PC-3 (cell line): Measurements from ENCODE around the gene NMRAL1. TPM values are rescaled to one million over a fixed set of nuclear protein-coding genes. Genes with fewer than 3 reads are reported as not detected.

Experiments used
- ATAC-seq: fragments of 200-7000 bp; cut with Tn5 transposase; 2 replicates; pipeline ENCODE4 v1.9.1; 2020; ENCODE audit warnings: mild to moderate bottlenecking, moderate library complexity
- BruUV-seq: library from RNA; stranded (reverse); fragments of 400-500 nt; replicated peaks from 2 replicates; lab custom pipeline; 2021; lab: Mats Ljungman, UMichigan
- CTCF ChIA-PET: fragments of 300-600 bp; sonication (Branson Sonifier 250); formaldehyde crosslinking; loops from one replicate; lab custom pipeline; 2022; ENCODE audit warnings: antibody characterized with exemption; lab: Charles Lee
- POLR2A ChIA-PET: fragments of 300-600 bp; sonication (Branson Sonifier 250); formaldehyde crosslinking; loops from one replicate; lab custom pipeline; 2022; ENCODE audit warnings: antibody characterized with exemption; ENCODE audit not compliant: unreplicated experiment; lab: Charles Lee
- DNase-seq: peaks from one replicate; pipeline ENCODE4 v3.0.0-alpha.2; 2015
- H2AFZ ChIP-seq: fragments of 300-600 bp; sonication (generic); 2 replicates; pipeline ENCODE4 v1.6.0; 2016; ENCODE audit warnings: antibody characterized with exemption, low read length
- H3F3A ChIP-seq: fragments of 300-600 bp; sonication (generic); one replicate; pipeline ENCODE4 v1.6.0; 2017; ENCODE audit warnings: antibody characterized with exemption, low read length, control low read depth, mild to moderate bottlenecking; ENCODE audit not compliant: unreplicated experiment
- H3K27ac ChIP-seq: fragments of 300-600 bp; sonication (generic); 2 replicates; pipeline ENCODE4 v1.5.1; 2016; ENCODE audit warnings: mild to moderate bottlenecking, low read length
- H3K27me3 ChIP-seq: fragments of 300-600 bp; sonication (generic); 2 replicates; pipeline ENCODE4 v1.6.1; 2016; ENCODE audit warnings: low read length, mixed read lengths
- H3K36me3 ChIP-seq: fragments of 300-600 bp; sonication (generic); 2 replicates; pipeline ENCODE4 v1.6.1; 2016; ENCODE audit warnings: low read depth, mixed run types, low read length, mixed read lengths
- H3K4me1 ChIP-seq: fragments of 300-600 bp; sonication (generic); 2 replicates; pipeline ENCODE4 v1.5.1; 2016; ENCODE audit warnings: low read length; ENCODE audit not compliant: insufficient read depth
- H3K4me2 ChIP-seq: fragments of 300-600 bp; sonication (generic); 2 replicates; pipeline ENCODE4 v1.6.0; 2016; ENCODE audit warnings: low read length
- H3K4me3 ChIP-seq: fragments of 300-600 bp; sonication (generic); 2 replicates; pipeline ENCODE4 v1.5.1; 2016; ENCODE audit warnings: mild to moderate bottlenecking, low read length, mixed read lengths
- H3K79me2 ChIP-seq: fragments of 300-600 bp; sonication (generic); 2 replicates; pipeline ENCODE4 v1.6.1; 2017; ENCODE audit warnings: low read length, mixed read lengths
- H3K9ac ChIP-seq: fragments of 300-600 bp; sonication (generic); 2 replicates; pipeline ENCODE4 v1.6.0; 2016; ENCODE audit warnings: mild to moderate bottlenecking, low read length
- H3K9me2 ChIP-seq: fragments of 300-600 bp; sonication (generic); replicated peaks from 2 replicates; pipeline ENCODE4 v1.6.1; 2016; ENCODE audit warnings: mixed run types, low read length, mixed read lengths
- H3K9me3 ChIP-seq: fragments of 300-600 bp; sonication (generic); 2 replicates; pipeline ENCODE4 v1.6.1; 2016; ENCODE audit warnings: low read length, mixed read lengths
- H4K20me1 ChIP-seq: fragments of 300-600 bp; sonication (generic); 2 replicates; pipeline ENCODE4 v1.6.1; 2016; ENCODE audit warnings: low read length, mixed read lengths
- EZH2 ChIP-seq: fragments of 300-600 bp; sonication (generic); IDR thresholded peaks from one replicate; pipeline ENCODE4 v1.6.1; 2017; ENCODE audit warnings: antibody characterized with exemption, mild to moderate bottlenecking, low read length; ENCODE audit not compliant: unreplicated experiment
- EZH2phosphoT487 ChIP-seq: fragments of 300-600 bp; sonication (generic); IDR thresholded peaks from 2 replicates; pipeline ENCODE4 v1.6.1; 2018; ENCODE audit warnings: mild to moderate bottlenecking, antibody characterized with exemption, low read length, borderline replicate concordance
- intact Hi-C: fragments of 100-400 bp; cut with micrococcal nuclease; formaldehyde crosslinking; loops from 2 replicates; pipeline ENCODE4 v1.9.0; 2023
- total RNA-seq: library from RNA; depleted of rRNA; stranded (reverse); fragments of >200 nt; gene quantifications from 2 replicates; pipeline ENCODE4 v1.2.3, GENCODE V29; 2014
- TF ChIP-seq, protein P1 (sequence below): fragments of 300-600 bp; sonication (generic); conservative IDR thresholded peaks from 2 replicates; pipeline ENCODE4 v1.5.1; 2017; ENCODE audit warnings: antibody characterized with exemption, low read depth, mild to moderate bottlenecking, low read length

Gene NMRAL1
- total RNA-seq, 1 experiment from 2014 or later = 92.6 TPM

DNA sequence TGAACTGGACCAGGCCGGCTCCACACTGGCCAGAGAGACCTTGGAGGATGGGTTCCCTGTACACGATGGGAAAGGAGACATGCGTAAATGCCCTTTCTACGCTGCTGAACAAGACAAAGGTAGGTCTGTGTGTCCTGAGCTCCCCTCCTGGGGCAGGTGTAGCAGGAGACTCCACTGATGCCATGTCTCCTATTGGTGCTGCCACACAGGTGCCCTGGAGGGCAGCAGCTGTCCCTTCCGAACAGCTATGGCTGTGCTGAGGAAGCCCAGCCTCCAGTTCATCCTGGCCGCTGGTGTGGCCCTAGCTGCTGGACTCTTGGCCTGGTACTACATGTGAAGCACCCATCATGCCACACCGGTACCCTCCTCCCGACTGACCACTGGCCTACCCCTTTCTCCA lies 35.0 kb upstream of the NMRAL1 start:
- TF ChIP-seq EZH2phosphoT487 (no peak), EZH2 (no peak)
- TF ChIP-seq, protein P1, sequence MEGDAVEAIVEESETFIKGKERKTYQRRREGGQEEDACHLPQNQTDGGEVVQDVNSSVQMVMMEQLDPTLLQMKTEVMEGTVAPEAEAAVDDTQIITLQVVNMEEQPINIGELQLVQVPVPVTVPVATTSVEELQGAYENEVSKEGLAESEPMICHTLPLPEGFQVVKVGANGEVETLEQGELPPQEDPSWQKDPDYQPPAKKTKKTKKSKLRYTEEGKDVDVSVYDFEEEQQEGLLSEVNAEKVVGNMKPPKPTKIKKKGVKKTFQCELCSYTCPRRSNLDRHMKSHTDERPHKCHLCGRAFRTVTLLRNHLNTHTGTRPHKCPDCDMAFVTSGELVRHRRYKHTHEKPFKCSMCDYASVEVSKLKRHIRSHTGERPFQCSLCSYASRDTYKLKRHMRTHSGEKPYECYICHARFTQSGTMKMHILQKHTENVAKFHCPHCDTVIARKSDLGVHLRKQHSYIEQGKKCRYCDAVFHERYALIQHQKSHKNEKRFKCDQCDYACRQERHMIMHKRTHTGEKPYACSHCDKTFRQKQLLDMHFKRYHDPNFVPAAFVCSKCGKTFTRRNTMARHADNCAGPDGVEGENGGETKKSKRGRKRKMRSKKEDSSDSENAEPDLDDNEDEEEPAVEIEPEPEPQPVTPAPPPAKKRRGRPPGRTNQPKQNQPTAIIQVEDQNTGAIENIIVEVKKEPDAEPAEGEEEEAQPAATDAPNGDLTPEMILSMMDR = no peak
- Histone ChIP-seq H3K4me3 (no peak overlapping the region), H3K9me2 (no peaks in the 10 kb centered on the region), H3K4me1 (no peaks in the 10 kb centered on the region; the same call in 1 of the 2 replicates), H4K20me1 (no peaks in the 10 kb centered on the region), H3K36me3 (peaks cover 7% of the 10 kb centered on the region; the same call in 1 of the 2 replicates), H3K9ac (no peak overlapping the region), H3K79me2 (no peaks in the 10 kb centered on the region), H3K9me3 (no peaks in the 10 kb centered on the region), H3F3A (no peaks in the 10 kb centered on the region), H3K27me3 (no peaks in the 10 kb centered on the region), H3K27ac (no peak overlapping the region), H2AFZ (no peak overlapping the region), H3K4me2 (no peak overlapping the region)
- CTCF ChIA-PET = interaction anchor here (0.5 kb wide), 1 partner anchor 39 kb away, joined by 3 read pairs; no protein-coding TSS in a partner anchor
- BruUV-seq = no TSS peak
- intact Hi-C loops = no loop called here
- no peak for DNase-seq
- POLR2A ChIA-PET = no interaction called here
- ATAC-seq = no peak

DNA sequence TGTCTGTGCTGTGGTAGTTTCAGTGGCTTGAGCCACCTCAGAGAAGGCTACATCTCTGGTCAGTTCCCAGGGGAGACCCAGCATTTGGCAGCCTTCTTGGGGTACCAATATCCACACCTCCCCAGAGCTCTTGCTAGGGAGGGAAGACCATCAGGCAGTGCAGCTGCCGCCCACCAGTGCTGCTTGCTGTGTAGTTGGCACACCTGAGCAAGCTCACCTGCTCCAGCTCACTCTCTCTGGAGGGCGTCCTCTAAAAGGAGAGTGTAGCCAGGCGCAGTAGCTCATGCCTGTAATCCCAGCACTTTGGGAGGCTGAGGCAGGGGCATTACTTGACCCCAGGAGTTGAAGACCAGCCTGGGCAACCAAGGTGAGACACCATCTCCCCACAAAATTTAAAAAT lies 34.4 kb upstream of the NMRAL1 start:
- ATAC-seq (no peak), DNase-seq (no peak)
- no peaks in the 10 kb centered on the region for H3F3A ChIP-seq
- no peaks in the 10 kb centered on the region for H3K9me3 ChIP-seq
- no peak overlapping the region for H3K27ac ChIP-seq
- H3K9ac ChIP-seq = no peak overlapping the region
- peaks cover 7% of the 10 kb centered on the region; the same call in 1 of the 2 replicates for H3K36me3 ChIP-seq
- TF ChIP-seq, protein P1 = no peak
- no peak for TF ChIP-seq EZH2
- TF ChIP-seq EZH2phosphoT487 = no peak
- H3K9me2 ChIP-seq = no peaks in the 10 kb centered on the region
- H3K4me1 ChIP-seq = no peaks in the 10 kb centered on the region; the same call in 1 of the 2 replicates
- CTCF ChIA-PET = interaction anchor here (0.5 kb wide), 1 partner anchor 40 kb away, joined by 3 read pairs; no protein-coding TSS in a partner anchor
- intact Hi-C loops = no loop called here
- no TSS peak for BruUV-seq
- no peaks in the 10 kb centered on the region for H3K27me3 ChIP-seq
- no peak overlapping the region for H2AFZ ChIP-seq
- H4K20me1 ChIP-seq = no peaks in the 10 kb centered on the region
- peaks cover 4% of the 10 kb centered on the region for H3K79me2 ChIP-seq
- POLR2A ChIA-PET = no interaction called here
- no peak overlapping the region for H3K4me3 ChIP-seq
- no peak overlapping the region for H3K4me2 ChIP-seq

DNA sequence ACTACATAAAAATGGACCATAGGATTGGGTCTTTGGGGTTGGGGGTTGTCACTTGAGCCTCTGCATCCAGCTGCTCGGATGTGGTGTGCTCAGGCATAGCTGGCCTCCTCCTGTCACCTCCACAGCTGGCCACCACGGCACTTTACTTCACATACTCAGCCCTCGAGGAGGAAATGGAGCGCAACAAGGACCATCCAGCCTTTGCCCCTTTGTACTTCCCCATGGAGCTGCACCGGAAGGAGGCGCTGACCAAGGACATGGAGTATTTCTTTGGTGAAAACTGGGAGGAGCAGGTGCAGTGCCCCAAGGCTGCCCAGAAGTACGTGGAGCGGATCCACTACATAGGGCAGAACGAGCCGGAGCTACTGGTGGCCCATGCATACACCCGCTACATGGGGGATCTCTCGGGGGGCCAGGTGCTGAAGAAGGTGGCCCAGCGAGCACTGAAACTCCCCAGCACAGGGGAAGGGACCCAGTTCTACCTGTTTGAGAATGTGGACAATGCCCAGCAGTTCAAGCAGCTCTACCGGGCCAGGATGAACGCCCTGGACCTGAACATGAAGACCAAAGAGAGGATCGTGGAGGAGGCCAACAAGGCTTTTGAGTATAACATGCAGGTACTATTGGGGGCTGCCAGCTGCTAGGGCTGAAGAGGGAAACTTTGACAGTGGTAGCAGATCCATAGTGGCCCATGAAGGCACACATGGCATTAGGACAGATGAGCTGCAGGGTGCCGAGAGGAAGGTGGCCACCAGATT lies 33.3 kb upstream of the NMRAL1 start:
- Histone ChIP-seq H3K79me2 (peaks cover 13% of the 10 kb centered on the region), H3K4me1 (no peaks in the 10 kb centered on the region; the same call in 1 of the 2 replicates), H3K27me3 (no peaks in the 10 kb centered on the region), H3K27ac (no peak overlapping the region), H3F3A (no peaks in the 10 kb centered on the region), H3K4me3 (no peak overlapping the region), H3K36me3 (peaks cover 7% of the 10 kb centered on the region; the same call in 1 of the 2 replicates), H3K9me2 (no peaks in the 10 kb centered on the region), H3K9ac (no peak overlapping the region), H4K20me1 (no peaks in the 10 kb centered on the region), H2AFZ (no peak overlapping the region), H3K4me2 (no peak overlapping the region), H3K9me3 (no peaks in the 10 kb centered on the region)
- ATAC-seq (no peak), DNase-seq (no peak)
- BruUV-seq = no TSS peak
- intact Hi-C loops = no loop called here
- TF ChIP-seq EZH2phosphoT487 (no peak), EZH2 (no peak)
- TF ChIP-seq, protein P1 = no peak
- ChIA-PET POLR2A (no interaction called here), CTCF (interaction anchor here (2.2 kb wide), 1 partner anchor 41 kb away, joined by 13 read pairs; no protein-coding TSS in a partner anchor)
